GM19324 (cell line): ENCODE measurements around the gene RSAD2.
"Not testable (repeated sequence)": the region's sequence is repeated elsewhere in the genome, so short reads cannot be mapped to it uniquely, and the experiment has no call there.

ENCODE experiments used
- ATAC-seq: cut with Tn5 transposase; IDR thresholded peaks from one replicate; pipeline ENCODE4 v1.9.1; 2021; ENCODE audit warnings: mild to moderate bottlenecking, moderate library complexity; ENCODE audit not compliant: unreplicated experiment, low FRiP score

Gene RSAD2

GRCh38 chr2:6896930-6897759 is 19.6 kb downstream of the RSAD2 start:
- ATAC-seq = no peak

GRCh38 chr2:6902581-6902980 is 25.0 kb downstream of the RSAD2 start:
- not testable (repeated sequence) for ATAC-seq

GRCh38 chr2:6905668-6906067 is 28.1 kb downstream of the RSAD2 start:
- ATAC-seq = no peak

GRCh38 chr2:6906165-6906741 is 28.7 kb downstream of the RSAD2 start:
- ATAC-seq = no peak

- no peak for ATAC-seq
Measured at GRCh38 chr2:6908291-6908690, 30.7 kb downstream of the RSAD2 start.

- peak; percentile 98 for ATAC-seq
Measured at GRCh38 chr2:6909431-6910385, 32.1 kb downstream of the RSAD2 start.

- ATAC-seq = no peak
Measured at GRCh38 chr2:6911721-6912120, 34.1 kb downstream of the RSAD2 start.

- ATAC-seq = no peak
Measured at GRCh38 chr2:6913415-6914157, 36.0 kb downstream of the RSAD2 start.

- no peak for ATAC-seq
Measured at GRCh38 chr2:6914828-6915227, 37.3 kb downstream of the RSAD2 start.

GRCh38 chr2:6915399-6915798 is 37.8 kb downstream of the RSAD2 start:
- ATAC-seq = no peak

GRCh38 chr2:6916224-6916623 is 38.6 kb downstream of the RSAD2 start:
- ATAC-seq = no peak

GRCh38 chr2:6916736-6917070 is 39.1 kb downstream of the RSAD2 start:
- ATAC-seq = no peak

GRCh38 chr2:6917071-6917760 is 39.6 kb downstream of the RSAD2 start, which contains the start of gene RNF144A:
TSS of gene RNF144A (plus strand) at chr2:6917412. CDS start at chr2:6996927, 79,515 bp downstream.
- peak; percentile 94 for ATAC-seq

- ATAC-seq = no peak
Measured at GRCh38 chr2:6917761-6918421, 40.3 kb downstream of the RSAD2 start.

- no peak for ATAC-seq
Measured at GRCh38 chr2:6919901-6920742, 42.5 kb downstream of the RSAD2 start.

- ATAC-seq = no peak
Measured at GRCh38 chr2:6920743-6921064, 43.1 kb downstream of the RSAD2 start.

GRCh38 chr2:6921321-6921922 is 43.8 kb downstream of the RSAD2 start:
- ATAC-seq = no peak

- no peak for ATAC-seq
Measured at GRCh38 chr2:6922201-6922656, 44.7 kb downstream of the RSAD2 start.
